HL-60 (cell line): ENCODE data around the gene SEPTIN1.

Experiments
- DNase-seq, 2 experiments: peaks; one replicate each; pipeline ENCODE4 v3.0.0-alpha.2; 2010 to 2020; ENCODE audit warnings: low read depth in 1 of 2, low spot score in 1 of 2
- H3K27ac ChIP-seq: fragments of 250-450 bp; sonication (Bioruptor Pico); replicated peaks from 2 replicates; pipeline ENCODE4 v1.5.1; 2020; ENCODE audit warnings: mild to moderate bottlenecking, moderate library complexity
- H3K27me3 ChIP-seq: fragments of 250-450 bp; sonication (Bioruptor Pico); 2 replicates; pipeline ENCODE4 v1.5.1; 2021; ENCODE audit warnings: mild to moderate bottlenecking, moderate library complexity; ENCODE audit not compliant: insufficient read depth, poor library complexity, severe bottlenecking
- H3K4me3 ChIP-seq: replicated peaks from 2 replicates; pipeline ENCODE4 v1.5.1; 2011; ENCODE audit warnings: mild to moderate bottlenecking, control low read depth, low read length; ENCODE audit not compliant: insufficient read depth
- GABPA ChIP-seq: IDR thresholded peaks from 2 replicates; pipeline ENCODE4 v1.6.1; 2012; ENCODE audit warnings: low read depth
- POLR2AphosphoS5 ChIP-seq: IDR thresholded peaks from 2 replicates; pipeline ENCODE4 v1.6.1; 2012; ENCODE audit warnings: low read depth
- SPI1 ChIP-seq: IDR thresholded peaks from 2 replicates; pipeline ENCODE4 v1.6.1; 2012; ENCODE audit warnings: low read depth, mild to moderate bottlenecking, borderline replicate concordance
- TF ChIP-seq, protein P1 (sequence below): IDR thresholded peaks from 2 replicates; pipeline ENCODE4 v1.6.1; 2012; ENCODE audit warnings: low read depth; ENCODE audit not compliant: insufficient replicate concordance
- TF ChIP-seq, protein P2 (sequence below): IDR thresholded peaks from one replicate; pipeline ENCODE4 v1.5.1; 2011; ENCODE audit warnings: low read length, control low read depth, inconsistent platforms; ENCODE audit not compliant: insufficient read depth

The SEPTIN1 gene

DNA sequence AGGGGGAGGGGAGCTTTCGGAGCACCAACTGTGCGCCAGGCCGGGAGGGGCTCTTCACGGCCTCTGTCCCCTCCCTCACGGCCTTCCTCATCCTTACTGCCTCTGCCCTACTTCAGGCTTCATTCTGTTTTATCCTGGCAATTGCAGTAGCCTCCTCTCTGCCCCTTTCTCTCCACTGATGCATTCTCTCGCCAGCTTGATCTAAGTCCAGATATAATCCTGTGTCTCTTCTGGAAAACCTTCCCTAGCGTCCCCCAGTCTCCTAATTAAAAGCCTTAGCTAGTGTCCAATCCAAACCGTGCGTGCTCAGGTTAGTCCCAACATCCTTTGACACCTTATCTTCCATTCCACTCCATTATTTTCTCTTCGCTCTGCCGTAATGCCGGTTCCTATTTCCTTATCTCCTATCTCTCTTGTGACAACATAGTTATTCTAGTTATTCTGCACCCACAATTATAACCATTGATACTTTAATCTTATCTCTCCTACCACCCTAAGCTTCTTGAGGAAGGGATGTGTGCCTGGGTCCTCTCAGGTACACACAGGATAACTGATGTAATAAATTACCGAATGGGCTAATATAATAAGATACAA is 13.7 kb upstream of the SEPTIN1 start:
- Histone ChIP-seq H3K27me3 (peaks cover 4% of the 10 kb centered on the region), H3K4me3 (peak overlapping the region; percentile 85), H3K27ac (no peak overlapping the region; the same call in 1 of the 2 replicates)
- no peak for DNase-seq
- TF ChIP-seq, protein P1, sequence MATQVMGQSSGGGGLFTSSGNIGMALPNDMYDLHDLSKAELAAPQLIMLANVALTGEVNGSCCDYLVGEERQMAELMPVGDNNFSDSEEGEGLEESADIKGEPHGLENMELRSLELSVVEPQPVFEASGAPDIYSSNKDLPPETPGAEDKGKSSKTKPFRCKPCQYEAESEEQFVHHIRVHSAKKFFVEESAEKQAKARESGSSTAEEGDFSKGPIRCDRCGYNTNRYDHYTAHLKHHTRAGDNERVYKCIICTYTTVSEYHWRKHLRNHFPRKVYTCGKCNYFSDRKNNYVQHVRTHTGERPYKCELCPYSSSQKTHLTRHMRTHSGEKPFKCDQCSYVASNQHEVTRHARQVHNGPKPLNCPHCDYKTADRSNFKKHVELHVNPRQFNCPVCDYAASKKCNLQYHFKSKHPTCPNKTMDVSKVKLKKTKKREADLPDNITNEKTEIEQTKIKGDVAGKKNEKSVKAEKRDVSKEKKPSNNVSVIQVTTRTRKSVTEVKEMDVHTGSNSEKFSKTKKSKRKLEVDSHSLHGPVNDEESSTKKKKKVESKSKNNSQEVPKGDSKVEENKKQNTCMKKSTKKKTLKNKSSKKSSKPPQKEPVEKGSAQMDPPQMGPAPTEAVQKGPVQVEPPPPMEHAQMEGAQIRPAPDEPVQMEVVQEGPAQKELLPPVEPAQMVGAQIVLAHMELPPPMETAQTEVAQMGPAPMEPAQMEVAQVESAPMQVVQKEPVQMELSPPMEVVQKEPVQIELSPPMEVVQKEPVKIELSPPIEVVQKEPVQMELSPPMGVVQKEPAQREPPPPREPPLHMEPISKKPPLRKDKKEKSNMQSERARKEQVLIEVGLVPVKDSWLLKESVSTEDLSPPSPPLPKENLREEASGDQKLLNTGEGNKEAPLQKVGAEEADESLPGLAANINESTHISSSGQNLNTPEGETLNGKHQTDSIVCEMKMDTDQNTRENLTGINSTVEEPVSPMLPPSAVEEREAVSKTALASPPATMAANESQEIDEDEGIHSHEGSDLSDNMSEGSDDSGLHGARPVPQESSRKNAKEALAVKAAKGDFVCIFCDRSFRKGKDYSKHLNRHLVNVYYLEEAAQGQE, result no peak
- no peak for TF ChIP-seq SPI1
- TF ChIP-seq, protein P2, sequence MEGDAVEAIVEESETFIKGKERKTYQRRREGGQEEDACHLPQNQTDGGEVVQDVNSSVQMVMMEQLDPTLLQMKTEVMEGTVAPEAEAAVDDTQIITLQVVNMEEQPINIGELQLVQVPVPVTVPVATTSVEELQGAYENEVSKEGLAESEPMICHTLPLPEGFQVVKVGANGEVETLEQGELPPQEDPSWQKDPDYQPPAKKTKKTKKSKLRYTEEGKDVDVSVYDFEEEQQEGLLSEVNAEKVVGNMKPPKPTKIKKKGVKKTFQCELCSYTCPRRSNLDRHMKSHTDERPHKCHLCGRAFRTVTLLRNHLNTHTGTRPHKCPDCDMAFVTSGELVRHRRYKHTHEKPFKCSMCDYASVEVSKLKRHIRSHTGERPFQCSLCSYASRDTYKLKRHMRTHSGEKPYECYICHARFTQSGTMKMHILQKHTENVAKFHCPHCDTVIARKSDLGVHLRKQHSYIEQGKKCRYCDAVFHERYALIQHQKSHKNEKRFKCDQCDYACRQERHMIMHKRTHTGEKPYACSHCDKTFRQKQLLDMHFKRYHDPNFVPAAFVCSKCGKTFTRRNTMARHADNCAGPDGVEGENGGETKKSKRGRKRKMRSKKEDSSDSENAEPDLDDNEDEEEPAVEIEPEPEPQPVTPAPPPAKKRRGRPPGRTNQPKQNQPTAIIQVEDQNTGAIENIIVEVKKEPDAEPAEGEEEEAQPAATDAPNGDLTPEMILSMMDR, result no peak
- TF ChIP-seq GABPA, result no peak
- no peak for TF ChIP-seq POLR2AphosphoS5

DNA sequence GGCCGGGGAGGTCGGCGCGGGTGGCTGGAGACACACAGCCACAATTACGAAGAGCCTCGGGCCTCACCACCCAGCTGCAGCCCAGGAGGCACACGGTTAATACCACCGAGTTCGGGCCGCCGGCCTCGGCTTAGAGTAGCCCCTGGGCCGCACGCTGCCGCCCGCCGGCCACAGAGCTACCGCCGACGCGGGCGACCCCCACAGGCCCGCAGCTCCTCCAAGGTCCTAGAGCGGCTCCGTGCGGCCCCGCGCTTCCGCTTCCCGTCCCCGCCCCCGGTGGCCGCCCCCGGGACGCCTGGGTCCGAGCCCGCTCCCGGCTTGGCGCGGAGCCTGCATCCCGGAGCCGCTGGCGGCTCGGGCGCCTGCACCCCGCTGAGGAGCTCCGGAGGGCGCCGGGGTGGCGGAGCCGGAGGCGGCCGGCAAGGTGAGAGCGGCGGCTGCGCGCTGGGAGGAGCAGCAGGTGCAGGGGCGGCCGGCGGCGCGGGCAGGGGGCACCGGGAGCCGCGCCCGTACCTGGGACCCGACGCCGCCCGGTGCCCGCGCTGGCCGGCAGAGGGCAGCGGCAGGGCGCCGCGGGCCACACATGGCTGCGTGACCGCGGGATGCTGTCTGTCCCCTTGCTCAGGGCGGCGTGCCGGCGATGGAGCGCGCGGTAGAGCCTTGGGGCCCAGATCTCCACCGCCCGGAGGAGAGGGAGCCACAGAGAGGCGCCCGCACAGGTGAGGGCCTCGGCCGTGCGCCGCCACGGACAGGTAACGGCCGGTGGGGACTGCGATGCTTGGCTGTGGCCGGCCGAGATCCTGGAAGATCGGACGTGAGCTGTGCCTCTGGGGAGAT is 13.0 kb upstream of the SEPTIN1 start, which contains the start of gene ZNF48:
Gene ZNF48 (plus strand): TSS at position 266 of the 837 bp plus-strand sequence. CDS start 375 bp downstream, at position 641.
- peak within 1 kb of the TSS; percentile 85 for H3K4me3 ChIP-seq
- H3K27ac ChIP-seq, result peak within 1 kb of the TSS; percentile 51
- peaks cover 4% of the 10 kb centered on the region for H3K27me3 ChIP-seq
- TF ChIP-seq, protein P2, result no peak
- TF ChIP-seq GABPA (peak; percentile 70), SPI1 (0 out of 2 replicates have a peak, but pooled peaks have one; percentile 22), POLR2AphosphoS5 (no peak)
- TF ChIP-seq, protein P1, result peak; percentile 5
- DNase-seq, result peak; percentile 52 to 72

DNA sequence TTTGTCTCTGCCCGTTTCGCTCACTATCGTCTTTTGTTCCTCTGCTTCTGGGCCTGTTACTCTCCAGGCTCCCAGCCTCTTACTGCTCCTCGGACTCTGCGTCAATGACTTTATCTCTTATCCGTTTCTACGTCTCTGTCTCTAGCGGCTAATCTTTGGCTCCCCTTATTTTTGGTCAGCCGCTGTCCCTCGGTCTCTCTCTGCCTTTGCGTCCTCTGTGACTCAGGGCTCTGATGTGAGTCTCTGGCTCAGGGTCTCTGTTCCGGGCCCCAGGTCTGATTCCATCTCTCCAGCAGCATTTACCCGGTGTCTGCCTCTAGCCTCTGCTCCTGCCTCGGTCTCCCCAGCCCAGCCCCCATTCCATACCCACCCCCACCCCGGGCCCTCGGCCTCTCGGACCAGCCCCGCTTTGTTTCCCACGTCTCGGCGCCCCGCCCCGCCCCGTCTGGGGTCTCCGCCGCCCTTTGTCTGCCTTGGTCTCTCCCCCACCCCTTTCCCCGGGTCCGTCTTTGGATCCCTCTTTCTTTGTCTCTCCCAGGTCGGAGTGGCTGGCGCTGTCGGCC is 12.3 kb upstream of the SEPTIN1 start:
- DNase-seq, result no peak
- TF ChIP-seq, protein P1, result no peak
- TF ChIP-seq POLR2AphosphoS5 (no peak), GABPA (no peak), SPI1 (no peak)
- TF ChIP-seq, protein P2, result no peak
- Histone ChIP-seq H3K4me3 (peak overlapping the region; percentile 85), H3K27ac (peak overlapping the region; percentile 51), H3K27me3 (no peaks in the 10 kb centered on the region)
